Activated T-cell treated with anti-CD3 and anti-CD28 coated beads, Interleukin-2, amount 50 U/mL, for 72 hours (primary cell): ENCODE data around the gene ENAH. TPM values are rescaled to one million over a fixed set of nuclear protein-coding genes. Genes with fewer than 3 reads are reported as not detected.

ENCODE experiments used
- ATAC-seq, 2 donors: fragments of 150-1000 bp; cut with Tn5 transposase; replicated peaks in 1 of 2; 2 replicates each; pipeline ENCODE4 v1.10.0; 2021; ENCODE audit warnings: moderate library complexity in 2 of 2, mild to moderate bottlenecking in 1 of 2
- DNase-seq, 2 donors: peaks; one replicate each; pipeline ENCODE4 v3.0.0; 2021 to 2022; ENCODE audit warnings: mixed read lengths in 1 of 2
- H3K27ac Mint-ChIP-seq: one replicate; pipeline ENCODE4 v1.8.0; 2022; ENCODE audit warnings: mild to moderate bottlenecking, moderate library complexity, mixed read lengths
- H3K27me3 Mint-ChIP-seq: one replicate; pipeline ENCODE4 v1.8.0; 2022; ENCODE audit warnings: low read depth, mixed read lengths
- H3K36me3 Mint-ChIP-seq, 2 donors: one replicate each; pipeline ENCODE4 v1.8.0; 2022; ENCODE audit warnings: mixed read lengths in 2 of 2, mild to moderate bottlenecking in 1 of 2; ENCODE audit not compliant: insufficient read depth in 2 of 2
- H3K4me1 Mint-ChIP-seq: one replicate; pipeline ENCODE4 v1.8.0; 2022; ENCODE audit warnings: low read depth, mixed read lengths
- H3K4me3 Mint-ChIP-seq, 2 donors: one replicate each; pipeline ENCODE4 v1.8.0; 2022; ENCODE audit warnings: mild to moderate bottlenecking in 2 of 2, mixed read lengths in 2 of 2, moderate library complexity in 2 of 2
- H3K9me3 Mint-ChIP-seq, 2 donors: one replicate each; pipeline ENCODE4 v1.8.0; 2022; ENCODE audit warnings: mixed read lengths in 2 of 2
- total RNA-seq, 2 donors: library from RNA; stranded (reverse); gene quantifications; one replicate each; pipeline ENCODE4 v1.2.3, GENCODE V29; 2022

Gene ENAH
- total RNA-seq, 2 donors from 2014 or later, result 0.12 to 0.43 TPM

DNA sequence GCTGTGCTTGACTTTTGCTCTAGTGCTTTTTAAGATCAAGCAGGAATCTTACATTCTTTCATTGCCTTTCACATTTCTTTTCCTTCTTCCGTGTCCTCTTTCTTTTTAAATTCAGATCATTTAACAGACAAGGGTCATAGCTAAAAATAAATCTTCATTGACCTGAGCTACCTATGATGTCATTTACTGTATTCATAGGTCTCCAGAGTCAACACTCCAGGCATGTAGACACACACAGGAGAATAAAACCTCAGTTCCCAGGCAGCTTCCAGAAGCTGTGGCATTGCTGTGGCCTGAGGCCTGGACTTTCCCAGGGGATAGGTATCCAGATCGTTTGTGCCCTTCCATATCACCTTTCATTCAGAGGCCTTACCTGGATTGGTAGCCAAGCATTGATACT, 38.5 kb upstream of the ENAH start:
- no peak for DNase-seq
- Mint-ChIP-seq H3K27me3 (no peaks in the 10 kb centered on the region), H3K36me3 (peaks cover 0 to 1% of the 10 kb centered on the region in 2 donors), H3K4me3 (no peak overlapping the region), H3K9me3 (no peaks in the 10 kb centered on the region), H3K4me1 (no peaks in the 10 kb centered on the region), H3K27ac (no peak overlapping the region)
- no peak for ATAC-seq

DNA sequence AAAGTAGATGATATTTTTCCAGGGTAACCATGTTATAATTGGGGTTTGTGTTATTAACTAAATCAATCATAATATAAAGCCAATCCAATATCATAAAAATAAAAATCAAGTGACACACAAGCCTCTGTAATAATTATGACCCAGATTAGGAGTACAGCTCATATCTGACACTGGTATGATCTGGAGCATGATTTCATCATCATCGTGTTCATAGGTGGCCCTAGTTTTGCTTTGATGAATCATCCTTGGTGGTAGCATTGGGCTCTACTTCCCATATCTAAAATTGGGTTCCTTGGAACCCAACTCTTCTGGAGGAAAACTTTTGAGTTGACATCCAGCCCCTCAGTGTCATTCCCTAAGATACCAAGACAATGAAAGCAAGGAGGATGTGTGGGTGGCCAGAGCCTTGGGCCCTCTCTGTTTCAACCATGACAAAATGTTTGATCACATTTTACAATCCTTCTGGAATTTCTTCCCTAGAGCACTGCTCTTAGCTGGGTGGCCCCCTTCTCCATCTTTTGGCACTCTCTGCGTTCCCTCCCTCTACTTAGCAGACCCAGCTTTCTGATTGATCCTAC, 37.0 kb upstream of the ENAH start:
- ATAC-seq, result no peak
- DNase-seq, result no peak
- no peak overlapping the region for H3K4me3 Mint-ChIP-seq
- H3K27ac Mint-ChIP-seq, result no peak overlapping the region
- no peaks in the 10 kb centered on the region for H3K9me3 Mint-ChIP-seq
- no peaks in the 10 kb centered on the region for H3K4me1 Mint-ChIP-seq
- no peaks in the 10 kb centered on the region for H3K36me3 Mint-ChIP-seq
- H3K27me3 Mint-ChIP-seq, result no peaks in the 10 kb centered on the region

- no peak overlapping the region for H3K27ac Mint-ChIP-seq
- H3K4me1 Mint-ChIP-seq, result no peaks in the 10 kb centered on the region
- no peak for ATAC-seq
- no peaks in the 10 kb centered on the region for H3K9me3 Mint-ChIP-seq
- H3K4me3 Mint-ChIP-seq, result no peak overlapping the region
- no peaks in the 10 kb centered on the region for H3K27me3 Mint-ChIP-seq
- no peaks in the 10 kb centered on the region for H3K36me3 Mint-ChIP-seq
- DNase-seq, result no peak
Observed at GRCh38 chr1:225688345-225688744, 35.4 kb upstream of the ENAH start.

- no peak overlapping the region for H3K4me3 Mint-ChIP-seq
- no peak for ATAC-seq
- H3K9me3 Mint-ChIP-seq, result no peaks in the 10 kb centered on the region
- no peaks in the 10 kb centered on the region for H3K36me3 Mint-ChIP-seq
- no peak overlapping the region for H3K27ac Mint-ChIP-seq
- no peaks in the 10 kb centered on the region for H3K4me1 Mint-ChIP-seq
- H3K27me3 Mint-ChIP-seq, result no peaks in the 10 kb centered on the region
- no peak for DNase-seq
Observed at GRCh38 chr1:225685476-225686176, 32.7 kb upstream of the ENAH start.

DNA sequence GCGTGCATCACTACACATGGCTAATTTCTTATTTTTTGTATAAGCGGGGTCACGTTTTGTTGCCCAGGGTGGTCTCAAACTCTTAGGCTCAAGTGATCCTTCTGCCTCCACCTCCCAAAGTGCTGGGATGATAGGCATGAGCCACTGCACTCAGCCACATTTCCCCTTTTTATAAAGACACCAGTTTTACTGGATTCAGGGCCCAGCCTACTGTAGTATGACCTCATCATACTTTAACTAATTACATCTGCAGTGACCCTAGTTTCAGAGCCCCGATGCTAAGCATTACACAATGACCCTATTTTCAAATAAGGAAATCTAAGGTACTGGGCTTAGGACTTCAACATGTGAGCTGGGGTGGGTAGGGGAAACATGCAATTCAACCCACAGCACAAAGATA, 31.8 kb upstream of the ENAH start:
- Mint-ChIP-seq H3K4me1 (no peaks in the 10 kb centered on the region), H3K9me3 (no peaks in the 10 kb centered on the region), H3K27me3 (peaks cover 7% of the 10 kb centered on the region), H3K36me3 (no peaks in the 10 kb centered on the region), H3K27ac (no peak overlapping the region), H3K4me3 (no peak overlapping the region)
- DNase-seq, result no peak
- ATAC-seq, result no peak

DNA sequence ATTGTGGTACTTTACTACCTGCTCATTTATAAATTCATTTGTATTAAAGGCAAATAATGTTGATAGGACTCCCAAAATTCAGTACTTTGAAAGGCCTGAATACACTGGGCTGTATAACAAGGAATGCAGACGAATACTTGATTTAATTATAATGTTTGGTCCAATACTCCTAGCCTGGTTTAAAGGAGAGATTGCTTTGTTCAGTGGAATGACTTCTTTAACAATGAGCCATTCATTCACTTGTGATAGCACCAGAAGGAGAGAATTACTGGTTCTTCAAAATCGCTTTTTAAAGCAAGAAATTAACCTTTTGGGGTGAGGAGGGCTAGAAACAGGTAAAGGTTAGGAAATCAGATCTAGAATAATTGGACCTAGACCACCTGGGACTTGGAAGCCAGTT, 28.3 kb upstream of the ENAH start:
- ATAC-seq (no peak), DNase-seq (no peak)
- Mint-ChIP-seq H3K27me3 (peaks cover 22% of the 10 kb centered on the region), H3K9me3 (no peaks in the 10 kb centered on the region), H3K36me3 (no peaks in the 10 kb centered on the region), H3K27ac (no peak overlapping the region), H3K4me1 (no peaks in the 10 kb centered on the region), H3K4me3 (no peak overlapping the region)

DNA sequence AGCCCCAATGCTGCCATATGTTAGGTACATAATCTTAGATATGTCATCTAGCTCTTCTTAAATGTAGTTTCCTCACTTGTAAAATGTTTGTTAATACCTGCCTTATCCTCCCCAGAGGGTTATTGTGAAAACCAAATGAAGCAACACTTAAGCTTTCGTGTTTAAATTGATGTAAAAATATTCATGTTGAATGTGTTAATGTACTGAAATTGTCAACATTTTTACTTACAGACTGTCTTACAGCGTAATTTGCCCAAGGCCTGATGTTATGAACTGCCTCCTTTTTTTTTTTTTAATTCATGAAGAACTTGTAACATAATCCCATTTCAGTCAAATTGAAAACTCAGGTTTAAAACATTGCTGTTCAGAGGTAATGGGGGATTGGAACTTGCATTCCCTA, 25.6 kb upstream of the ENAH start:
- Mint-ChIP-seq H3K36me3 (no peaks in the 10 kb centered on the region), H3K4me3 (no peak overlapping the region), H3K4me1 (no peaks in the 10 kb centered on the region), H3K27me3 (peaks cover 34% of the 10 kb centered on the region), H3K27ac (no peak overlapping the region), H3K9me3 (no peaks in the 10 kb centered on the region)
- no peak for DNase-seq
- no peak for ATAC-seq

DNA sequence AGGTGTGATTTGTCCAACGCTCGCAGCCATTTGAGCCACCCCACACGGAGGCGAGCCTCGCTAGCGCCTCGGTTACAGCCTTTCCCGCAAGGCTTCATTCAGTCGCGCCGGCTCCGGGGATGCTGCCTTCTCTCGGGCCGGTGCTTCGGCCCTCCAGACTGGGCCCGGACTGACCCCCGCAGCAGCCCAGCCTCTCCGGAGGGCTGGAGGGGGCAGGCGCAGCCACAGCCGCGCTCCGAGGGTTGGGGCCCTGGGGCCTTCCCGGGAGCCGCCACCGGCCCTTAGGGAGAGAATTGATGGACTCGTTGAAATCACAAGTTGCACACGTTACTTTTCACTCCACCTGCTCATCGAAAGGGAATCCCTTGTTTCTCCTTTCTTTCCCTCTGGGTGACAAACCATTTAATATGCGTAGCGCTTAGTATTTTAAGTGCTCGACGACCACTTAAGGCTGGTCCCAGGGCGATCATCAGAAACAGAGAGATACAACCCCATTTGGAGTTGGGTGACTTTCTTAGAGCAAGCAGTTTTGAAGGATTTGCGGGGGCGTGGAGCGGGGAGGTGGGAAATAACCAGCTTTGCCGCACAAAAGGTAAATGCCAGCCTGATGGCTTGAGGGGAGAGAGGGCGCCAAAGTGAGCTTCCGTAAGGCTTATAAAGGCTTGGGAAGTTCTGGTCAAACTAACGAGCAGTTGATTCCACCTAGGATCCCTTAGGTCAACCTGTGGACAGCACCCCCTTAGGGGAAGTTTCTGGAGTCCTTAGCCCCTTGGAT, 24.6 kb upstream of the ENAH start:
- Mint-ChIP-seq H3K9me3 (no peaks in the 10 kb centered on the region), H3K27me3 (peaks cover 34% of the 10 kb centered on the region), H3K27ac (no peak overlapping the region), H3K4me3 (no peak overlapping the region), H3K4me1 (no peaks in the 10 kb centered on the region), H3K36me3 (no peaks in the 10 kb centered on the region)
- ATAC-seq (no peak), DNase-seq (peak in 1 of 2 donors; percentile 1)

GRCh38 chr1:225674381-225674780, 21.5 kb upstream of the ENAH start:
- H3K9me3 Mint-ChIP-seq, result no peaks in the 10 kb centered on the region
- H3K36me3 Mint-ChIP-seq, result no peaks in the 10 kb centered on the region
- peaks cover 27% of the 10 kb centered on the region for H3K27me3 Mint-ChIP-seq
- ATAC-seq, result no peak
- no peaks in the 10 kb centered on the region for H3K4me1 Mint-ChIP-seq
- DNase-seq, result no peak
- H3K27ac Mint-ChIP-seq, result peak overlapping the region; percentile 54
- no peak overlapping the region for H3K4me3 Mint-ChIP-seq

- DNase-seq (no peak), ATAC-seq (no peak)
- H3K27ac Mint-ChIP-seq, result no peak overlapping the region
- H3K9me3 Mint-ChIP-seq, result no peaks in the 10 kb centered on the region
- H3K27me3 Mint-ChIP-seq, result peaks cover 13% of the 10 kb centered on the region
- no peaks in the 10 kb centered on the region for H3K4me1 Mint-ChIP-seq
- no peaks in the 10 kb centered on the region for H3K36me3 Mint-ChIP-seq
- no peak overlapping the region for H3K4me3 Mint-ChIP-seq
Observed at GRCh38 chr1:225670806-225671733, 18.1 kb upstream of the ENAH start.

- peaks cover 6% of the 10 kb centered on the region for H3K27me3 Mint-ChIP-seq
- no peaks in the 10 kb centered on the region for H3K36me3 Mint-ChIP-seq
- no peaks in the 10 kb centered on the region for H3K9me3 Mint-ChIP-seq
- H3K4me1 Mint-ChIP-seq, result no peaks in the 10 kb centered on the region
- no peak overlapping the region for H3K27ac Mint-ChIP-seq
- H3K4me3 Mint-ChIP-seq, result no peak overlapping the region
- ATAC-seq, result no peak
- DNase-seq, result no peak
Observed at GRCh38 chr1:225670356-225670755, 17.4 kb upstream of the ENAH start.

DNA sequence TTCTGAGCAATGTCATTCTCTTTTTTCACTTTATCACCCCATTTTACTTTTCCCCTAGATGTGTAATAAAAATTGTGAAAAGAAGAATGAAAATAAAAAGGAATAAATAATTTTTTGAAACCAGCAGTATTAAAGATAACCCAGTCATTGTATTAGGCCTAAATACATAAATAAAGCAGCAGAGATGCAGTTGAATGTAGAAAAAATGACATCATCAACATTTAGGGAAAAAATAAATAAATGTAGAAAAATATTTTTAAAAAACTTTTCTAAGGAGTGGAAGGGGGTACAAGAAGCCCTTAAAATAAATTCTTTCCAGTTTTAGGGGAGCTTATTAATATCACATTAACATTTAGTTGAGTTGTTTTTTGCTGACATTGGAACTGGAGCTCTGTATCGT, 15.3 kb upstream of the ENAH start:
- ATAC-seq, result no peak
- Mint-ChIP-seq H3K27ac (no peak overlapping the region), H3K27me3 (no peaks in the 10 kb centered on the region), H3K4me1 (no peaks in the 10 kb centered on the region), H3K36me3 (no peaks in the 10 kb centered on the region), H3K9me3 (no peaks in the 10 kb centered on the region), H3K4me3 (no peak overlapping the region)
- no peak for DNase-seq

DNA sequence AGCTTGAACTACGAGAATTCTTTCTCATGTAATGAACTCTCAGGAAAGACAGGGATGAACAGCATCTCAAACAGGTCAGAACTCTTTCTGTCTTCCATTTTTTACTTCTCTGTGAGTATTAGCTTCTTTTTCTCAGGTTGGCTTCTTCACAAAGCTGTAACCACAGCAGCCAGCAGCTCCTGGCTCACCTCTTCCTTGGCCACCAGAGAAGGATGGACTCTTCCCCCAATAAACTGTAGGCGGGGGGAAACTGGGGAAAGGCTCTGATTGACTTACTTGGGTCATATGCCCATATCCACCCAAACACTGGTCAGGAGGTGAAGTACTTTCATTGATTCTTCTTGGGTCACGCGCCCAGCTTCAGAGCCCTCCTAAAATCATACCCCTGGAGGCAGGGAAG, 14.4 kb upstream of the ENAH start:
- Mint-ChIP-seq H3K36me3 (no peaks in the 10 kb centered on the region), H3K27me3 (no peaks in the 10 kb centered on the region), H3K27ac (no peak overlapping the region), H3K4me3 (no peak overlapping the region), H3K9me3 (no peaks in the 10 kb centered on the region), H3K4me1 (no peaks in the 10 kb centered on the region)
- DNase-seq (no peak), ATAC-seq (no peak)
